Measurements from ENCODE around the gene CHRND. TPM values are rescaled to one million over a fixed set of nuclear protein-coding genes. Genes with fewer than 3 reads are reported as not detected.
"Not testable (repeated sequence)": the region's sequence is repeated elsewhere in the genome, so short reads cannot be mapped to it uniquely, and the experiment has no call there.

CHRND gene
- total RNA-seq, 1 experiment from 2014 or later: not detected

DNA sequence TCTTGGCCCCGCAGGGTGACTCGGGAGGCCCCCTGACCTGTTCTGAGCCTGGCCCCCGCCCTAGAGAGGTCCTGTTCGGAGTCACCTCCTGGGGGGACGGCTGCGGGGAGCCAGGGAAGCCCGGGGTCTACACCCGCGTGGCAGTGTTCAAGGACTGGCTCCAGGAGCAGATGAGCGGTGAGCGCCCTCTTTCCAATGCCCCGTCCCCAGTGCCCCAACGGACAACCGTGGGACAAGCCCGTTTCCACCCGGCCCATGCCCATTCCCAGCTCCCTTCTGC, 2.6 kb upstream of the CHRND start:
- peaks cover 30% of the 10 kb centered on the region for H3K27me3 ChIP-seq (ENCODE audit: control insufficient read depth, insufficient read depth, low read length)
- H3K4me3 ChIP-seq (ENCODE audit: insufficient read depth, low read depth, low read length): peak overlapping the region; percentile 45; the same call in 1 of the 2 replicates
- H3K36me3 ChIP-seq (replicated peaks; ENCODE audit: control insufficient read depth, insufficient read depth, low read length): no peaks in the 10 kb centered on the region
- no peak for DNase-seq

DNA sequence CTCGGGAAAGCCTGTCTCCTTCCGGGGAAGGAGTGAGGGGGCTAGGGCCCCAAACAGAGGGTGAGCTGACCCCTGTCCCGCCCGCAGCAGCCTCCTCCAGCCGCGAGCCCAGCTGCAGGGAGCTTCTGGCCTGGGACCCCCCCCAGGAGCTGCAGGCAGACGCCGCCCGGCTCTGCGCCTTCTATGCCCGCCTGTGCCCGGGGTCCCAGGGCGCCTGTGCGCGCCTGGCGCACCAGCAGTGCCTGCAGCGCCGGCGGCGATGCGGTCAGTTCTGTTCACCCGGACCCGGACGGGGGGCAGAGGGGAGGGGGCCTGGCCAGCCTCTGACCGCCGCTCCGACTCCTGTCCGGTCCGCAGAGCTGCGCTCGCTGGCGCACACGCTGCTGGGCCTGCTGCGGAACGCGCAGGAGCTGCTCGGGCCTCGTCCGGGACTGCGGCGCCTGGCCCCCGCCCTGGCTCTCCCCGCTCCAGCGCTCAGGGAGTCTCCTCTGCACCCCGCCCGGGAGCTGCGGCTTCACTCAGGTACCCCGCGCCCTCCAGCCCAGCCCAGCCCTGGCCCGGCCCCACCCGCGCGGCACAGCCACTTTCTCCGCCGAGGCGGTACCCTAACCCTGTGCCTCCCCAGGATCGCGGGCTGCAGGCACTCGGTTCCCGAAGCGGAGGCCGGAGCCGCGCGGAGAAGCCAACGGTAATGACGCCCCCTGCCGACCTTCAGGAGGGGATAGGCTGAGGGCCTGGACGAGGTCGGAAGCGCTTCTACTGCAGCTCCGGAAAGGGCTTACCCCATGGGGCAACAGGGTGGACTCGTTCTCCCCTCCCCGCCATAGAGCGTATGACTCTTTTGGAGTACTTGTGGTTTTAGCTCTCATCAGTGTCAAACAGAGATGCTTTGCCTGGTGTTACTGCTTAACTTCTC, 2.0 kb upstream of the CHRND start:
- Histone ChIP-seq H3K27me3 (ENCODE audit: control insufficient read depth, insufficient read depth, low read length) (peaks cover 30% of the 10 kb centered on the region), H3K4me3 (ENCODE audit: insufficient read depth, low read depth, low read length) (peak overlapping the region; percentile 45), H3K36me3 (replicated peaks; ENCODE audit: control insufficient read depth, insufficient read depth, low read length) (no peaks in the 10 kb centered on the region)
- peak; percentile 96 for DNase-seq

GRCh38 chr2:232524771-232525170, 1.2 kb upstream of the CHRND start:
- H3K36me3 ChIP-seq (replicated peaks; ENCODE audit: control insufficient read depth, insufficient read depth, low read length): no peaks in the 10 kb centered on the region
- H3K4me3 ChIP-seq (ENCODE audit: insufficient read depth, low read depth, low read length): no peak overlapping the region
- H3K27me3 ChIP-seq (ENCODE audit: control insufficient read depth, insufficient read depth, low read length): peaks cover 30% of the 10 kb centered on the region
- DNase-seq: peak; percentile 71

DNA sequence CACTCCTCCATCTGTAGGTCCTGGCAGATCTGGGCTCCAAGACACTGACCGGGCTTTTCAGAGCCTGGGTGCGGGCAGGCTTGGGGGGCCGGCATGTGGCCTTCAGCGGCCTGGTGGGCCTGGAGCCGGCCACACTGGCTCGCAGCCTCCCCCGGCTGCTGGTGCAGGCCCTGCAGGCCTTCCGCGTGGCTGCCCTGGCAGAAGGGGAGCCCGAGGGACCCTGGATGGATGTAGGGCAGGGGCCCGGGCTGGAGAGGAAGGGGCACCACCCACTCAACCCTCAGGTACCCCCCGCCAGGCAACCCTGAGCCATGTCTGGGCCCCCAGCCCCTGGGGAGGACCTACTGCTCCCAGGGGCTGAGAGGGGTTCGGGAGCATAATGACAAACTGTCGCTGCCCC, 761 bp upstream of the CHRND start:
- Histone ChIP-seq H3K36me3 (replicated peaks; ENCODE audit: control insufficient read depth, insufficient read depth, low read length) (no peaks in the 10 kb centered on the region), H3K4me3 (ENCODE audit: insufficient read depth, low read depth, low read length) (no peak overlapping the region), H3K27me3 (ENCODE audit: control insufficient read depth, insufficient read depth, low read length) (peaks cover 30% of the 10 kb centered on the region)
- DNase-seq: peak; percentile 78

DNA sequence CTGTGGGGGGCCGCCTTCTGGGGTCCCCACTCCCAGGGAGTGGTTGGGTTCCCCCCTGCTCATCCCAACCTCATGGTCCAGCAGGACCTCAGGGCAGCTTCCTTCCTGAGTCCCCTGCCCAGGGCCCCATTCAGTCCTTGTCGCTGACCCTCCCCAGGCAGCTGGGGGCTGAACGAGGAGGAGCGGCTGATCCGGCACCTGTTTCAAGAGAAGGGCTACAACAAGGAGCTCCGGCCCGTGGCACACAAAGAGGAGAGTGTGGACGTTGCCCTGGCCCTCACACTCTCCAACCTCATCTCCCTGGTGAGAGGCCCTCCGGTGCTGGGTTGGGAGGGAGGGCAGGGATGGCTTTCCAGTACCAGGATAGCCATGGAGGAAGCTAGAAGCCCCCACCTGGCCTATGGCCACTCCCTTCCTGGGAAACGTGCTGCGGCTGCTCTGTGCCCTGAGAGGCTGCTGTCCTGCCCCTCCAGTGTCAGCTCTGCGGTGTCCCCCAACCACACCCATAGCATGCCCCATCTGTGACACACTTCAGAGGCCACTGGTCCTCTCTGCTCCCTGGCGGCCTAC, 497 bp downstream of the CHRND start:
- no peak overlapping the region for H3K4me3 ChIP-seq (ENCODE audit: insufficient read depth, low read depth, low read length)
- H3K36me3 ChIP-seq (replicated peaks; ENCODE audit: control insufficient read depth, insufficient read depth, low read length): no peaks in the 10 kb centered on the region
- peak; percentile 62 for DNase-seq
- peaks cover 29% of the 10 kb centered on the region for H3K27me3 ChIP-seq (ENCODE audit: control insufficient read depth, insufficient read depth, low read length)

- Histone ChIP-seq H3K4me3 (ENCODE audit: insufficient read depth, low read depth, low read length) (no peak overlapping the region), H3K36me3 (replicated peaks; ENCODE audit: control insufficient read depth, insufficient read depth, low read length) (no peaks in the 10 kb centered on the region), H3K27me3 (ENCODE audit: control insufficient read depth, insufficient read depth, low read length) (peaks cover 17% of the 10 kb centered on the region)
- no peak for DNase-seq
Observed at GRCh38 chr2:232527905-232528470, 2.0 kb downstream of the CHRND start.

DNA sequence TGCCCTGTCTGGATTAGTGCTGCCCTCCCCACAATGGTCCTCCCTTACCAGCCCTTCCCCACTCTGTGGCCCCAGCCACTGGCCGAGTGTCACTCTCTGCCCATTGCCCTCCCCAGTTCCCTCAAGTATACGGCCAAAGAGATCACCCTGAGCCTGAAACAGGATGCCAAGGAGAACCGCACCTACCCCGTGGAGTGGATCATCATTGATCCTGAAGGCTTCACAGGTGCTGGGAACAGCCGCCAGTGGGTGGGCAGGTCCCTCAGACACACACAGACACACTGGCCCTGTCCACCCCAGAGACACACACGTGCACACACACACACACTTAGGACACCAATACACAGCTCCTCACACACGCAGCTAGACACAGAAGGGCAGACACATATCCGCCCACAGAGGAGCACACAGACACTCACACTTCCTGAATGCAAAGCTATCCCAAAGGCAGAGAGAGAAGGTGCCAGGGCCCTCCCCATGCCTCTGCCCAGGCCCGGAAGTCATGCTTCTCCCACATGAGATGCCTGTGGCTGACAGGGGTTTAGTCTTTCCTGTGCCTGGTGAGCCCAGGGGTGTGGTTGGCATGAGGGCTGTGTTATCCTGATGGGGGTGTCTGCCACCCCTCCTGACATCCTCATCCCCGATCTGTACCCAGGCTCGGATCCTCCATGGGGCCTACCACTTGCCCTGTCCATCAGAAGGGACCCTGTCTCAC, 2.9 kb downstream of the CHRND start:
- no peak overlapping the region for H3K4me3 ChIP-seq (ENCODE audit: insufficient read depth, low read depth, low read length)

DNA sequence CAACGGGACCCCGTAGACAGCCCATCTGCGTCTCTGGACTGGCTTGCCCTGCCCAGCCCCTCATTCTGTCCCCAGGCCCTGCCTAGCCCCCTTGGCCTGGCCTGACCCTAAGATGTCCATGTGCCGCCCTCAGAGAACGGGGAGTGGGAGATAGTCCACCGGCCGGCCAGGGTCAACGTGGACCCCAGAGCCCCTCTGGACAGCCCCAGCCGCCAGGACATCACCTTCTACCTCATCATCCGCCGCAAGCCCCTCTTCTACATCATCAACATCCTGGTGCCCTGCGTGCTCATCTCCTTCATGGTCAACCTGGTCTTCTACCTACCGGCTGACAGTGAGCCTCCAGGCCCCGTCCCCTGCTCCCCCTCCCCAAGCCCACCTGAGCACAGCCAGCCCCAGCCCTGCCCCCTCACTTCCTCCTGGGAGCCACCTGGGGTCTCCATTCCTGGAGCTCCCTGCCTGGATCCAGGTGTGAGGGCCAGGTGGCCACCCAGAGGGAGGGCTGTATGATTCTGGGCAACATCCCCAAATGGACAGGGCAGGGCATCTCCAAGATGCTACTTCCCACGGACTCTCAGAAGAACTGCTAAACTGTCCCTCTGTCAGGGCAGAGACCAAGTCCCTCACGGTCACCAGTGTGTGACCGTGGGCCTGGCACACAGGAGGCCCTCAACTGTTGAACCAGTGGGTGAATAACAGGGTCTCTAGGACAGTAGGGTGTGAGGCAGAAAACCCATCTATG, 4.0 kb downstream of the CHRND start:
- H3K4me3 ChIP-seq (ENCODE audit: insufficient read depth, low read depth, low read length): no peak overlapping the region
- no peaks in the 10 kb centered on the region for H3K36me3 ChIP-seq (replicated peaks; ENCODE audit: control insufficient read depth, insufficient read depth, low read length)
- no peak for DNase-seq
- H3K27me3 ChIP-seq (ENCODE audit: control insufficient read depth, insufficient read depth, low read length): no peaks in the 10 kb centered on the region; the same call in 1 of the 2 replicates

More for the DNA sequence above, 2.9 kb downstream of the CHRND start:
- H3K36me3 ChIP-seq (replicated peaks; ENCODE audit: control insufficient read depth, insufficient read depth, low read length): no peaks in the 10 kb centered on the region
- DNase-seq: no peak
- peaks cover 7% of the 10 kb centered on the region for H3K27me3 ChIP-seq (ENCODE audit: control insufficient read depth, insufficient read depth, low read length)

DNA sequence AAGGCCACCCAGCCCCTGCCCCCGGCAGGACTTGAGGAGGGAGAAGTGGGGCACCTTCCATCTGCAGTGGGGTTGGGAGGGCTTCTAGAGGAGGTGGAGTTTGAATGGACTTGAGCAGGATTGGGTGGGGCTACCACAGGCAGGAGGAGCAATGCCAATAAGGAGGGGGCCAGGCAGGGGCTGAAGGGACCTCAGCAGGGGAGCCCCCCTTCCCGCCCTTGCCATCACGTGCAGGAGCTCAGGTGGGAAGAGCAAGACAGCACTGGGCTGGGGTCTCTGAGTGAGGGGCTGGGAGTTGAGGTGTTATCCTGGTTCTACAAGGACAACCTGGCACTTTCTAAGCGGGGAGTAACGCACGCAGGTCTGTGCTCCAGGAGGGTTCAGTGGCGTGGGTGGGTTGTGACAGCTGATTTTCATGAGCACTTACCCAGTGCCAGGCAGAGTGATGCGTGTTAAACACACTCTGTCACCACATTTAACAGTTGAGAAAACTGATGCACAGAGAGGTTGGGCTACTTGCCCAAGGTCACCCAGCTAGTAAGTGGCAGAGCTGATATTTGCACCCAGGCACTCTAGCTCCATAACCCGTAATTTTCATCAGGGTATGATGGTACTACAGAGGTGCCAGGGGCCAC, 4.8 kb downstream of the CHRND start:
- peak; percentile 62 for DNase-seq
- no peaks in the 10 kb centered on the region for H3K36me3 ChIP-seq (replicated peaks; ENCODE audit: control insufficient read depth, insufficient read depth, low read length)
- H3K27me3 ChIP-seq (ENCODE audit: control insufficient read depth, insufficient read depth, low read length): no peaks in the 10 kb centered on the region

GRCh38 chr2:232532419-232532818, 6.5 kb downstream of the CHRND start:
- Histone ChIP-seq H3K4me3 (ENCODE audit: insufficient read depth, low read depth, low read length) (no peak overlapping the region), H3K27me3 (ENCODE audit: control insufficient read depth, insufficient read depth, low read length) (no peaks in the 10 kb centered on the region), H3K36me3 (replicated peaks; ENCODE audit: control insufficient read depth, insufficient read depth, low read length) (no peaks in the 10 kb centered on the region)
- DNase-seq: no peak

More for the DNA sequence above, 4.8 kb downstream of the CHRND start:
- H3K4me3 ChIP-seq (ENCODE audit: insufficient read depth, low read depth, low read length): no peak overlapping the region

- not testable (repeated sequence) for H3K27me3 ChIP-seq (ENCODE audit: control insufficient read depth, insufficient read depth, low read length); H3K36me3 ChIP-seq (replicated peaks; ENCODE audit: control insufficient read depth, insufficient read depth, low read length); H3K4me3 ChIP-seq (ENCODE audit: insufficient read depth, low read depth, low read length)
- peak; percentile 35 for DNase-seq
Observed at GRCh38 chr2:232532821-232533220, 6.9 kb downstream of the CHRND start.

DNA sequence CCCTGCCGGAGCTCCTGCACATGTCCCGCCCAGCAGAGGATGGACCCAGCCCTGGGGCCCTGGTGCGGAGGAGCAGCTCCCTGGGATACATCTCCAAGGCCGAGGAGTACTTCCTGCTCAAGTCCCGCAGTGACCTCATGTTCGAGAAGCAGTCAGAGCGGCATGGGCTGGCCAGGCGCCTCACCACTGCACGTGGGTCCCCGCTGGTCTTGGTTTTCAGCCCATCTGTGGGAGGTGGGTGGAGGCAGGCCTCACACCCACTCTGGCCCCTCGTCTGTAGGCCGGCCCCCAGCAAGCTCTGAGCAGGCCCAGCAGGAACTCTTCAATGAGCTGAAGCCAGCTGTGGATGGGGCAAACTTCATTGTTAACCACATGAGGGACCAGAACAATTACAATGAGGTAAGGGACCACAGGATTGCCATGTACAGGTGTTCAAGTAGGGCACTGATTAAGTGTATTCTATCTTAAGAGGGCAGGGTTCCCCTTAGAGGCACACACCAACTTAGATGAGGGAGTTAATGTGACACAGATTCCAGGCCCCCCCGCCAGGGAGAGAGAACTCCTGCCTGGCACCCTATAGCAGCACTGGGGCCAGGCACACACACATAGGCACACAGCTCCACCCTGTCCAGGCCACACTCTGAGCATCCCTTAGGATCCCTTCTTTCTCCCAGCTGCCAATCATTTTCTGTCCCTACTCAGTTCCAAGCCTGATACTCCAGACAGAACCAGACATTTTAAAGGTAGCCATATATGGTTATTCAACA, 8.2 kb downstream of the CHRND start:
- peak; percentile 69 for DNase-seq
- no peaks in the 10 kb centered on the region for H3K36me3 ChIP-seq (replicated peaks; ENCODE audit: control insufficient read depth, insufficient read depth, low read length)

GRCh38 chr2:232534940-232535651, 9.1 kb downstream of the CHRND start:
- Histone ChIP-seq H3K4me3 (ENCODE audit: insufficient read depth, low read depth, low read length) (no peak overlapping the region), H3K27me3 (ENCODE audit: control insufficient read depth, insufficient read depth, low read length) (no peaks in the 10 kb centered on the region), H3K36me3 (replicated peaks; ENCODE audit: control insufficient read depth, insufficient read depth, low read length) (no peaks in the 10 kb centered on the region)
- DNase-seq: peak; percentile 56

More for the DNA sequence above, 8.2 kb downstream of the CHRND start:
- H3K27me3 ChIP-seq (ENCODE audit: control insufficient read depth, insufficient read depth, low read length): no peaks in the 10 kb centered on the region
- H3K4me3 ChIP-seq (ENCODE audit: insufficient read depth, low read depth, low read length): no peak overlapping the region
